HUES6 (cell line): ENCODE measurements around the gene C1orf232.
A peak's percentile ranks its signal among the peaks of the same experiment; 100 is the strongest.

Source experiments
- H3K27ac ChIP-seq: 2 replicates; pipeline ENCODE4 v1.7.0; 2013; ENCODE audit warnings: low read depth, mild to moderate bottlenecking, low read length, inconsistent platforms
- H3K27me3 ChIP-seq: 2 replicates; pipeline ENCODE4 v1.6.1; 2013; ENCODE audit warnings: low read length; ENCODE audit not compliant: control insufficient read depth, insufficient read depth
- H3K36me3 ChIP-seq: 2 replicates; pipeline ENCODE4 v1.6.1; 2013; ENCODE audit warnings: low read length; ENCODE audit not compliant: control insufficient read depth, insufficient read depth
- H3K4me1 ChIP-seq: 2 replicates; pipeline ENCODE4 v1.6.1; 2013; ENCODE audit warnings: low read length; ENCODE audit not compliant: control insufficient read depth, insufficient read depth
- H3K4me3 ChIP-seq: 2 replicates; pipeline ENCODE4 v1.5.1; 2013; ENCODE audit warnings: low read depth, low read length
- H3K9ac ChIP-seq: one replicate; pipeline ENCODE4 v1.6.1; 2013; ENCODE audit warnings: mild to moderate bottlenecking, low read length
- H3K9me3 ChIP-seq: 2 replicates; pipeline ENCODE4 v1.6.1; 2013; ENCODE audit warnings: low read depth, low read length; ENCODE audit not compliant: control insufficient read depth, insufficient read depth

C1orf232 gene

DNA sequence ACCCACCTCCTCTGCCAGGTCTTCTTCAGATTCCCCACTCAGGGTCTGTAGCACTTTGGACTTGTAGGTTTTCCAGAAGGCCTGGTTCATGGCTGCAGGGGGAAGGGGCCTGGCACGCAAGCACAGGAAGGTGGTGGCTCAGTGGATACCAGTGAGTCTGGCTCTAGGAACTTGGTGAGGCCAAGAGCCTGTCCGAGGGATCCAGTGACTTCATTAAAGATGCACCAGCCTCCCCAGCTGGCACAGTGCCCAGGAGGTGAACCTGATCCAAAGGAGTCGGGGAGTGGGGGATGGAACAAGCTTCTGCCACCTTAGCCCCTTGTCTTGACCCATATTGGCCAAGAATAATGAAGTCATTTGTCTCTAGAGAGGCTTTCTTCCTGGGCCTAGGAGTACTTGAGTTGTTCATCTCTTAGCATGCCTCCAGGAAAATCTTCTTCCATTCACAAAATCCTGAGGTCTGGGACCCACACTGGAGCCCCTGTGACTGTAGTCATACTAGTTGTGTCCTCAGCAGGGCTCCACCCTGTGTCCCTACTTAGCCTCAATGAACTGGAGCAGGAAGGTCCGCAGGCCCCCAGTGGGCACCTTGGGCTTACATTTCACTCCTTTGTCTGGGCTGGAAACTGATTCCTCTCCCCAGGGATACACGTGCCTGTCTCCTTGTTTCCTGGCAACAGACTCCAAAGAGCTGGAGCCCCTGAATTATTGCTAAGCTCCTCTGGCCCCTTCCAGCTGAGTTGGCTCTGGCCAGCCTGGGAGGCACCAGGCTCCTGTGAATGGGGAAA lies at the start of gene C1orf232:
Gene C1orf232 (minus strand): TSS at position 554 of the 788 bp plus-strand sequence. CDS start 464 bp downstream, at position 90.
- H3K9me3 ChIP-seq = no peaks in the 10 kb centered on the region
- peak within 1 kb of the TSS; percentile 89; the same call in 1 of the 2 replicates for H3K27ac ChIP-seq
- peaks cover 9% of the 10 kb centered on the region for H3K36me3 ChIP-seq
- H3K4me3 ChIP-seq = peak within 1 kb of the TSS; percentile 89
- peaks cover 38% of the 10 kb centered on the region for H3K4me1 ChIP-seq
- peaks cover 29% of the 10 kb centered on the region for H3K27me3 ChIP-seq
- peak within 1 kb of the TSS; percentile 91 for H3K9ac ChIP-seq

DNA sequence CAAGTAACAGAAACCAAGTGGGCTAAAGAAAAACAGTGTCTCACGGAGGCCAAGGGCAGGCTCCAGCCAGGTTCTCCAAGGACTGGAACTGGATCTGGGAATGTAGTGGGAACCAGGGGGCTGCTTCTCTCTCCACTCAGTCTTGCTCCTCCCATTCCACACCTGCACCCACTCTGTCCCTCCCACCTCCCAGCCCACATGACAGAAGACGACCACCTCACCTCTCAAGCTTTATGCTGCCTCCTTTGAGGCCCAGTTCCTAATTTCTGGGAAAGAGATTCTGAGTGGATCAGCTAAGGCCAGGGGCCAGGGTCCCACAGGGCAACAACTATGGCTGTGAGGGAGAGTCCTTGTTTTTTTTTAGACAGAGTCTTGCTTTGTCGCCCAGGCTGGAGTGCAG lies 46.5 kb upstream of the C1orf232 start:
- no peaks in the 10 kb centered on the region for H3K9me3 ChIP-seq
- H3K27ac ChIP-seq = no peak overlapping the region
- H3K27me3 ChIP-seq = peaks cover 10% of the 10 kb centered on the region
- H3K4me1 ChIP-seq = peaks cover 4% of the 10 kb centered on the region; the same call in 1 of the 2 replicates
- no peaks in the 10 kb centered on the region for H3K36me3 ChIP-seq
- no peak overlapping the region for H3K4me3 ChIP-seq
- no peak overlapping the region for H3K9ac ChIP-seq

- H3K9me3 ChIP-seq = no peaks in the 10 kb centered on the region
- no peak overlapping the region for H3K4me3 ChIP-seq
- no peaks in the 10 kb centered on the region for H3K36me3 ChIP-seq
- no peak overlapping the region for H3K27ac ChIP-seq
- H3K9ac ChIP-seq = no peak overlapping the region
- H3K4me1 ChIP-seq = no peaks in the 10 kb centered on the region
- H3K27me3 ChIP-seq = no peaks in the 10 kb centered on the region; the same call in 1 of the 2 replicates
Observed at GRCh38 chr1:26213335-26213905, 44.7 kb upstream of the C1orf232 start.

- Histone ChIP-seq H3K4me3 (no peak overlapping the region), H3K36me3 (no peaks in the 10 kb centered on the region), H3K27me3 (no peaks in the 10 kb centered on the region; the same call in 1 of the 2 replicates), H3K9me3 (no peaks in the 10 kb centered on the region), H3K27ac (no peak overlapping the region), H3K9ac (no peak overlapping the region), H3K4me1 (no peaks in the 10 kb centered on the region)
Observed at GRCh38 chr1:26212726-26213125, 44.0 kb upstream of the C1orf232 start.

GRCh38 chr1:26210147-26210870 lies 41.5 kb upstream of the C1orf232 start:
- no peak overlapping the region for H3K4me3 ChIP-seq
- H3K27ac ChIP-seq = no peak overlapping the region
- no peak overlapping the region for H3K9ac ChIP-seq
- no peaks in the 10 kb centered on the region for H3K9me3 ChIP-seq
- no peaks in the 10 kb centered on the region for H3K4me1 ChIP-seq
- no peaks in the 10 kb centered on the region for H3K36me3 ChIP-seq
- H3K27me3 ChIP-seq = no peaks in the 10 kb centered on the region

DNA sequence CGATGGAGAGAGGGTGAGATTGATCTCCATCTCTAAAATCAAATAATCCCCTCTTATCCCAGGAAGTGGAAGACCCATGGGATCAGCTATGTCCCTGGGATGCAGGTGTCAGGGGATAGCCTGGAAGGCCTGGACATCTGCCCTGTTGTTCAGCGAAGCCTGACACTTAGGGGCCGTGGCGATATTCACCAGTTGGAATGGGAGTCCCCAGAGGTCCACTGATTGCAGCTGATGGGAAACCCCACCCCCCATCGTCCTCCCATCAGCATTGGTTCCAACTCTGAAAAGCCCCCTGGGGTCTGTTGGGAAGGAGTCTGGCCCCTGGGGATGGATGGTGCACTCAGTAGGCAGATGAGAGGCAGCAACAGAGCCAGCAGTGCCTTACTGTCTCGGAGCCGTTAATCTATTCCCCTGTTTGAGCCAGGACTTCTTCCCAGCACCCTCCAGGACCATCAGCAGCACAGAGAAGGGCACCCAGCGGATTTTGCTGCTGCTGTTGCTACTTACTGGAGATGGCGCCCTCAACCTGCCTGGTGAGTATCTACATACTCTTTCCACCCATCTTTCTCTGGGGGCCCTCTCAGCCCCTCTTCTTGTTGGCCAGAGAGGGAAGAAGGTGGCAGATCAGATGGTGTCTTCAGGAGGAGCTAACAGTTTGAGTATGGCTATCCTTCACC lies 35.0 kb upstream of the C1orf232 start:
- Histone ChIP-seq H3K4me1 (peaks cover 9% of the 10 kb centered on the region), H3K27ac (no peak overlapping the region), H3K27me3 (peaks cover 12% of the 10 kb centered on the region), H3K9ac (no peak overlapping the region), H3K9me3 (no peaks in the 10 kb centered on the region), H3K36me3 (no peaks in the 10 kb centered on the region), H3K4me3 (no peak overlapping the region)

DNA sequence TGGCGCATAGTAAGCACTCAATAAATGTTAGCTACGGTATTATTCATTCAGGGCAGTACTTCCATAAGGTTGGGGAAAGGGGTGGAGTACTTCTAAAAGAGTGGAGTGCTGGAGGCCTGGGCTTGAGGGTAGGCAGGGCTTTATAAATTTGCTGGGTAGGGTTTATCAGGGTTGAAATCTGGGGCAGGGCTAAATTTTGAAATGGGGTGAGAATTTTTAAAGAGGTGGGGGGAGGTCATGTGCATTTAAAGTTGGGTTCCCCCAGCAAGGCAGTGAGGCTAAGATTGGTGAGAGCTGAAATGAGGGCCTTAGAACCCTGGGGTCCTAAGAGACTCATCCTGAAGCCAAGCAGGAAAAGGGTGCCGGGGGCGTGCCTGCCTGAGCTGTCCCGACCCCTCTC lies 31.6 kb upstream of the C1orf232 start:
- Histone ChIP-seq H3K36me3 (no peaks in the 10 kb centered on the region), H3K4me3 (peak overlapping the region; percentile 43; the same call in 1 of the 2 replicates), H3K27me3 (peaks cover 12% of the 10 kb centered on the region), H3K9me3 (no peaks in the 10 kb centered on the region), H3K4me1 (peaks cover 9% of the 10 kb centered on the region), H3K9ac (no peak overlapping the region), H3K27ac (no peak overlapping the region)

DNA sequence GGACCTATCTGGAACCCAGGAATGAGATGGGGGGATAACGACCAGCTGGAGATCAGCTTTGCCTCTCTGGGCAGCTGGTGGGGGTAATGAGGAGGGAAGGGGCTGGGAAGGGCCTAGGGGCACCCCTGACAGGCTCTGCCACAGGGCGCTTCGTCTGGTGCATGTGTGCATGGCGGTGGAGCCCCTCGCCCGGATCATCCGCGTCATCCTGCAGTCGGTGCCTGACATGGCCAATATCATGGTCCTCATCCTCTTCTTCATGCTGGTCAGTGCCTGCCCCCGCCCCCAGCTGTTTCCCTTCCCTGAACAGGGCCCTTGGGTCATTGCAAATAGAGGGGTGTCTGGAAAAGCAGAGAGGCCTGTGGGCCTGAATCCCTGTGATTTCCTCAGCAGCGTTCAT lies 29.1 kb upstream of the C1orf232 start:
- Histone ChIP-seq H3K9ac (no peak overlapping the region), H3K9me3 (no peaks in the 10 kb centered on the region), H3K27ac (no peak overlapping the region), H3K36me3 (no peaks in the 10 kb centered on the region), H3K4me1 (peaks cover 6% of the 10 kb centered on the region; the same call in 1 of the 2 replicates), H3K27me3 (peaks cover 11% of the 10 kb centered on the region; the same call in 1 of the 2 replicates), H3K4me3 (no peak overlapping the region)

- no peak overlapping the region for H3K27ac ChIP-seq
- peaks cover 6% of the 10 kb centered on the region; the same call in 1 of the 2 replicates for H3K4me1 ChIP-seq
- H3K27me3 ChIP-seq = peaks cover 7% of the 10 kb centered on the region; the same call in 1 of the 2 replicates
- H3K4me3 ChIP-seq = no peak overlapping the region
- H3K9ac ChIP-seq = no peak overlapping the region
- H3K36me3 ChIP-seq = no peaks in the 10 kb centered on the region
- no peaks in the 10 kb centered on the region for H3K9me3 ChIP-seq
Observed at GRCh38 chr1:26197301-26197700, 28.5 kb upstream of the C1orf232 start.

DNA sequence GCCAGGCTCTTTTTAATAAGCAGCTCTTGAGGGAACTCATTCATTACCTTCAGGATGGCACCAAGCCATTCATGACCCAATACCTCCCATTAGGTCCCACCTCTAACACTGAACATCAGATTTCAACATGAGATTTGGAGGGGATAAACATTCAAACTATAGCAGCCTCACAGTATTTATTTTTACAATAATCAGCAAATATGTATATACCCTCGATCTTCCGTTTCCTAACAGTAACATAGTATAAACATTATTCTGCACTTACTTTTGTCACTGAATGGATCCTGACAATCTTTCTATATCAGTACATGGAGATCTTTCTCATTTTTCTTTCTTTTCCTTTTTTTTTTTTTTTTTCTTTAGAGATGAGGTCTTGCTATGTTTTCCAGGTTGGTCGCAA lies 27.0 kb upstream of the C1orf232 start:
- Histone ChIP-seq H3K27me3 (peaks cover 3% of the 10 kb centered on the region; the same call in 1 of the 2 replicates), H3K36me3 (no peaks in the 10 kb centered on the region), H3K4me1 (peaks cover 4% of the 10 kb centered on the region; the same call in 1 of the 2 replicates), H3K4me3 (no peak overlapping the region), H3K9ac (no peak overlapping the region), H3K27ac (no peak overlapping the region), H3K9me3 (no peaks in the 10 kb centered on the region)
